Activated T-helper 2 cell treated with anti-CD3 and anti-CD28 coated beads, Interferon-gamma antibody, Interleukin-2, Interleukin-4, amounts not matched to agents 10 μg/mL and 5 μg/mL and 100 μg/mL, durations not matched to agents 14 hours and 24 hours and 36 hours (primary cell): Measurements from ENCODE around the gene ADD1. TPM values are rescaled to one million over a fixed set of nuclear protein-coding genes. Genes with fewer than 3 reads are reported as not detected.
"Not testable (repeated sequence)": the region's sequence is repeated elsewhere in the genome, so short reads cannot be mapped to it uniquely, and the experiment has no call there.

Experiments used
- DNase-seq: peaks from one replicate; pipeline ENCODE4 v3.0.0; 2021; ENCODE audit warnings: low spot score
- H3K27ac Mint-ChIP-seq: one replicate; pipeline ENCODE4 v1.8.0; 2021; ENCODE audit warnings: mixed read lengths
- H3K27me3 Mint-ChIP-seq: one replicate; pipeline ENCODE4 v1.8.0; 2021; ENCODE audit warnings: low read depth, mixed read lengths
- H3K36me3 Mint-ChIP-seq: one replicate; pipeline ENCODE4 v1.8.0; 2021; ENCODE audit warnings: low read depth, mixed read lengths
- H3K4me1 Mint-ChIP-seq: one replicate; pipeline ENCODE4 v1.8.0; 2021; ENCODE audit warnings: low read depth, mixed read lengths
- H3K4me3 Mint-ChIP-seq: one replicate; pipeline ENCODE4 v1.8.0; 2021; ENCODE audit warnings: low read depth, mild to moderate bottlenecking, moderate library complexity, mixed read lengths
- H3K9me3 Mint-ChIP-seq: one replicate; pipeline ENCODE4 v1.8.0; 2021; ENCODE audit warnings: mixed read lengths
- intact Hi-C: fragments of 100-400 bp; cut with micrococcal nuclease; formaldehyde crosslinking; loops from one replicate; pipeline ENCODE4 v1.15.1; 2023
- total RNA-seq: library from RNA; stranded (reverse); gene quantifications from 2 replicates; pipeline ENCODE4 v1.2.3, GENCODE V29; 2022

Gene ADD1
- total RNA-seq, 1 donor from 2014 or later = 242 TPM

GRCh38 chr4:2908686-2909085 lies 65.0 kb downstream of the ADD1 start:
- Mint-ChIP-seq H3K9me3 (no peaks in the 10 kb centered on the region), H3K4me3 (no peak overlapping the region), H3K27ac (no peak overlapping the region), H3K36me3 (peaks cover 77% of the 10 kb centered on the region), H3K4me1 (peaks cover 13% of the 10 kb centered on the region), H3K27me3 (no peaks in the 10 kb centered on the region)
- no peak for DNase-seq
- intact Hi-C loops = no loop called here

- peaks cover 78% of the 10 kb centered on the region for H3K36me3 Mint-ChIP-seq
- H3K27ac Mint-ChIP-seq = no peak overlapping the region
- intact Hi-C loops = no loop called here
- no peaks in the 10 kb centered on the region for H3K27me3 Mint-ChIP-seq
- no peak for DNase-seq
- H3K4me3 Mint-ChIP-seq = no peak overlapping the region
- H3K4me1 Mint-ChIP-seq = peaks cover 14% of the 10 kb centered on the region
- no peaks in the 10 kb centered on the region for H3K9me3 Mint-ChIP-seq
Measured at GRCh38 chr4:2909583-2909982, 65.9 kb downstream of the ADD1 start.

- DNase-seq = no peak
- H3K4me3 Mint-ChIP-seq = no peak overlapping the region
- no peak overlapping the region for H3K27ac Mint-ChIP-seq
- H3K4me1 Mint-ChIP-seq = peaks cover 15% of the 10 kb centered on the region
- H3K36me3 Mint-ChIP-seq = peaks cover 78% of the 10 kb centered on the region
- no peaks in the 10 kb centered on the region for H3K27me3 Mint-ChIP-seq
- intact Hi-C loops = no loop called here
- no peaks in the 10 kb centered on the region for H3K9me3 Mint-ChIP-seq
Measured at GRCh38 chr4:2910409-2910808, 66.8 kb downstream of the ADD1 start.

- no peak for DNase-seq
- Mint-ChIP-seq H3K4me3 (no peak overlapping the region), H3K36me3 (peaks cover 76% of the 10 kb centered on the region), H3K4me1 (peaks cover 6% of the 10 kb centered on the region), H3K9me3 (no peaks in the 10 kb centered on the region), H3K27me3 (no peaks in the 10 kb centered on the region), H3K27ac (no peak overlapping the region)
- intact Hi-C loops = no loop called here
Measured at GRCh38 chr4:2911868-2912267, 68.2 kb downstream of the ADD1 start.

- Mint-ChIP-seq H3K27ac (no peak overlapping the region), H3K36me3 (peaks cover 77% of the 10 kb centered on the region), H3K27me3 (no peaks in the 10 kb centered on the region), H3K4me1 (peaks cover 7% of the 10 kb centered on the region), H3K4me3 (no peak overlapping the region), H3K9me3 (no peaks in the 10 kb centered on the region)
- intact Hi-C loops = no loop called here
- DNase-seq = no peak
Measured at GRCh38 chr4:2913168-2913567, 69.5 kb downstream of the ADD1 start.

GRCh38 chr4:2914256-2915126 lies 70.8 kb downstream of the ADD1 start:
- Mint-ChIP-seq H3K36me3 (peaks cover 77% of the 10 kb centered on the region), H3K27me3 (no peaks in the 10 kb centered on the region), H3K9me3 (no peaks in the 10 kb centered on the region), H3K27ac (no peak overlapping the region), H3K4me1 (peaks cover 10% of the 10 kb centered on the region), H3K4me3 (no peak overlapping the region)
- DNase-seq = no peak
- intact Hi-C loops = no loop called here

GRCh38 chr4:2915789-2916188 lies 72.1 kb downstream of the ADD1 start:
- Mint-ChIP-seq H3K27ac (no peak overlapping the region), H3K4me1 (peaks cover 15% of the 10 kb centered on the region), H3K4me3 (no peak overlapping the region), H3K9me3 (peaks cover 8% of the 10 kb centered on the region), H3K27me3 (no peaks in the 10 kb centered on the region), H3K36me3 (peaks cover 79% of the 10 kb centered on the region)
- DNase-seq = no peak
- intact Hi-C loops = no loop called here

GRCh38 chr4:2916696-2917095 lies 73.1 kb downstream of the ADD1 start:
- H3K36me3 Mint-ChIP-seq = peaks cover 80% of the 10 kb centered on the region
- H3K9me3 Mint-ChIP-seq, H3K4me3 Mint-ChIP-seq, H3K27me3 Mint-ChIP-seq, intact Hi-C loops, H3K27ac Mint-ChIP-seq, DNase-seq: not testable (repeated sequence)
- H3K4me1 Mint-ChIP-seq = peaks cover 19% of the 10 kb centered on the region

- intact Hi-C loops, H3K4me3 Mint-ChIP-seq, H3K27ac Mint-ChIP-seq, H3K9me3 Mint-ChIP-seq, H3K27me3 Mint-ChIP-seq, DNase-seq: not testable (repeated sequence)
- Mint-ChIP-seq H3K4me1 (peaks cover 30% of the 10 kb centered on the region), H3K36me3 (peaks cover 84% of the 10 kb centered on the region)
Measured at GRCh38 chr4:2918300-2918699, 74.7 kb downstream of the ADD1 start.

- H3K4me1 Mint-ChIP-seq = peaks cover 34% of the 10 kb centered on the region
- H3K4me3 Mint-ChIP-seq, DNase-seq, H3K9me3 Mint-ChIP-seq, H3K27me3 Mint-ChIP-seq, H3K27ac Mint-ChIP-seq, intact Hi-C loops: not testable (repeated sequence)
- peaks cover 86% of the 10 kb centered on the region for H3K36me3 Mint-ChIP-seq
Measured at GRCh38 chr4:2918714-2919113, 75.1 kb downstream of the ADD1 start.

- H3K9me3 Mint-ChIP-seq, H3K4me3 Mint-ChIP-seq, H3K27me3 Mint-ChIP-seq, intact Hi-C loops, DNase-seq: not testable (repeated sequence)
- H3K4me1 Mint-ChIP-seq = peaks cover 29% of the 10 kb centered on the region
- H3K27ac Mint-ChIP-seq = peak overlapping the region; percentile 35
- peaks cover 79% of the 10 kb centered on the region for H3K36me3 Mint-ChIP-seq
Measured at GRCh38 chr4:2922453-2923101, 78.9 kb downstream of the ADD1 start.

GRCh38 chr4:2923141-2923551 lies 79.5 kb downstream of the ADD1 start:
- H3K9me3 Mint-ChIP-seq = peaks cover 8% of the 10 kb centered on the region
- no peaks in the 10 kb centered on the region for H3K27me3 Mint-ChIP-seq
- intact Hi-C loops = no loop called here

GRCh38 chr4:2923668-2924173 lies 80.1 kb downstream of the ADD1 start:
- Mint-ChIP-seq H3K27me3 (no peaks in the 10 kb centered on the region), H3K36me3 (peaks cover 78% of the 10 kb centered on the region), H3K4me3 (no peak overlapping the region), H3K9me3 (peaks cover 8% of the 10 kb centered on the region), H3K4me1 (peaks cover 25% of the 10 kb centered on the region), H3K27ac (peak overlapping the region; percentile 68)
- intact Hi-C loops = no loop called here
- no peak for DNase-seq

More at GRCh38 chr4:2923141-2923551, 79.5 kb downstream of the ADD1 start:
- Mint-ChIP-seq H3K4me1 (peaks cover 27% of the 10 kb centered on the region), H3K27ac (peak overlapping the region; percentile 68), H3K36me3 (peaks cover 79% of the 10 kb centered on the region), H3K4me3 (no peak overlapping the region)
- DNase-seq = no peak
